ENCODE data around the gene UBXN4. TPM values are rescaled to one million over a fixed set of nuclear protein-coding genes. Genes with fewer than 3 reads are reported as not detected.

Gene UBXN4
- total and polyA plus RNA-seq, 2 of the 4 experiments (the other 2 are of a cell fraction) = 48.1 to 49.1 TPM

- intact Hi-C loops (cut with micrococcal nuclease) (loop anchor here (5.0 kb wide), 1 partner anchor 558 kb away; no protein-coding TSS in a partner anchor), in situ Hi-C loops (cut with MboI; ENCODE audit: low sequenced_read_pairs) (no loop called here), dilution Hi-C loops (cut with HindIII; ENCODE audit: low sequenced_read_pairs, unreplicated experiment) (no loop called here)
- Histone ChIP-seq H2AFZ (replicated peaks; ENCODE audit: low read length, poor library complexity) (peak overlapping the region; percentile 87), H3K9me1 (ENCODE audit: insufficient read depth, low read length) (no peaks in the 10 kb centered on the region), H2BK15ac (ENCODE audit: low read depth, low read length) (no peak overlapping the region), H3K4me2 (ENCODE audit: low read depth, low read length) (no peak overlapping the region), H4K8ac (ENCODE audit: low read depth in 2 of 2, low read length in 2 of 2) (no peak overlapping the region), H2BK5ac (ENCODE audit: low read depth, low read length, poor library complexity, severe bottlenecking) (no peak overlapping the region), H3K4me3 (ENCODE audit: insufficient read depth, low read depth, low read length) (no peak overlapping the region), H3K9me3 (ENCODE audit: control insufficient read depth, insufficient read depth, low read length) (peaks cover 5% of the 10 kb centered on the region), H4K91ac (ENCODE audit: insufficient read depth, low read depth, low read length) (no peak overlapping the region), H2BK120ac (ENCODE audit: low read depth, low read length) (peak overlapping the region; percentile 20; the same call in 1 of the 2 replicates), H4K5ac (ENCODE audit: low read depth, low read length) (no peak overlapping the region), H4K20me1 (ENCODE audit: insufficient read depth, low read length) (no peaks in the 10 kb centered on the region), H3K9ac (ENCODE audit: low read depth, low read length) (no peak overlapping the region), H2BK20ac (ENCODE audit: low read depth, low read length) (no peak overlapping the region), H2AK9ac (replicated peaks; ENCODE audit: low read depth, low read length, poor library complexity) (no peak overlapping the region), H3K27me3 (ENCODE audit: control insufficient read depth, insufficient read depth, low read length) (no peaks in the 10 kb centered on the region), H3K18ac (ENCODE audit: low read depth, low read length) (no peak overlapping the region), H3K14ac (replicated peaks; ENCODE audit: low read depth, low read length) (no peak overlapping the region), H3K4me1 (ENCODE audit: control insufficient read depth, insufficient read depth, low read length) (peaks cover 6% of the 10 kb centered on the region; the same call in 1 of the 2 replicates), H3K56ac (ENCODE audit: extremely low read depth, insufficient read depth, low read length) (no peak overlapping the region), H3K79me1 (ENCODE audit: low read depth in 1 of 2, low read length in 2 of 2) (no peaks in the 10 kb centered on the region), H3K23ac (ENCODE audit: low read depth, low read length) (no peak overlapping the region), H3K4ac (ENCODE audit: low read depth, low read length) (no peak overlapping the region), H2AK5ac (ENCODE audit: low read depth, low read length) (no peak overlapping the region), H3K36me3 (ENCODE audit: control insufficient read depth, insufficient read depth, low read length) (no peaks in the 10 kb centered on the region), H3K27ac (ENCODE audit: insufficient read depth, low read length) (no peak overlapping the region)
- no peak for TF ChIP-seq USF2 (IDR thresholded peaks at IDR 0.05; ENCODE audit: low read depth, low read length)
- TF ChIP-seq CHD1 (IDR thresholded peaks at IDR 0.05; ENCODE audit: low read depth, low read length) = no peak
- no peak for TF ChIP-seq RCOR1 (IDR thresholded peaks at IDR 0.05; ENCODE audit: insufficient replicate concordance, low read length)
- TF ChIP-seq CTCF (conservative IDR thresholded peaks at IDR 0.05; ENCODE audit: low read depth, low read length) = peak; percentile 45
- no peak for TF ChIP-seq MAZ (IDR thresholded peaks at IDR 0.05; ENCODE audit: borderline replicate concordance, low read depth, low read length)
- TF ChIP-seq RFX5 (IDR thresholded peaks at IDR 0.05; ENCODE audit: low read depth, low read length) = no peak
- TF ChIP-seq NFE2L2 (IDR thresholded peaks at IDR 0.05; ENCODE audit: low read depth, low read length) = no peak
- TF ChIP-seq BHLHE40 (IDR thresholded peaks at IDR 0.05; ENCODE audit: low read depth, low read length) = peak; percentile 27; the same call in 1 of the 2 replicates
- TF ChIP-seq ELK1 (IDR thresholded peaks at IDR 0.05; ENCODE audit: borderline replicate concordance, low read depth, low read length) = no peak
- TF ChIP-seq POLR2A (IDR thresholded peaks at IDR 0.05; ENCODE audit: low read depth, low read length) = no peak
- no peak; the same call in 1 of the 2 replicates for TF ChIP-seq MXI1 (IDR thresholded peaks at IDR 0.05; ENCODE audit: borderline replicate concordance, low read depth, low read length)
- 0 out of 2 replicates have a peak, but pooled peaks have one; percentile 13 for TF ChIP-seq SMC3 (IDR thresholded peaks at IDR 0.05; ENCODE audit: low read depth, low read length)
- no peak for TF ChIP-seq MAFK (IDR thresholded peaks at IDR 0.05; ENCODE audit: low read depth, low read length)
- peak; percentile 17; the same call in 1 of the 2 replicates for TF ChIP-seq RAD21 (IDR thresholded peaks at IDR 0.05; ENCODE audit: low read length)
- DNase-seq (peak; percentile 50), ATAC-seq (ENCODE audit: low read depth) (peak; percentile 67)
- no TSS peak for BruUV-seq (replicated peaks)
- CTCF ChIA-PET = no interaction called here
- WGBS, 2 experiments (ENCODE audit: extremely low coverage in 2 of 2, insufficient read length in 1 of 2) = 60% methylated on average over 1 of the region's 8 CpGs; no CpG with 5 or more reads in 1 of the 2 experiments
- POLR2A ChIA-PET (ENCODE audit: unreplicated experiment) = no interaction called here
These were observed 77.4 kb downstream of the UBXN4 start for GRCh38 chr2:135818937-135819610.

Measured in IMR-90 (cell line).